ENCODE data around the gene KAT6B. TPM values are rescaled to one million over a fixed set of nuclear protein-coding genes. Genes with fewer than 3 reads are reported as not detected.

The KAT6B gene
- total RNA-seq, 2 donors from 2014 or later = 25.3 to 39.1 TPM

- Mint-ChIP-seq H3K4me3 (no peak overlapping the region), H3K4me1 (peaks cover 7% of the 10 kb centered on the region), H3K27me3 (ENCODE audit: insufficient read depth) (peaks cover 17% of the 10 kb centered on the region), H3K27ac (no peak overlapping the region), H3K36me3 (ENCODE audit: low read depth) (no peaks in the 10 kb centered on the region), H3K9me3 (peaks cover 16% of the 10 kb centered on the region)
- Histone ChIP-seq H3K9me3 (ENCODE audit: control insufficient read depth, low read length) (peaks cover 11% of the 10 kb centered on the region), H3K36me3 (ENCODE audit: control insufficient read depth, insufficient read depth, low read length) (no peaks in the 10 kb centered on the region), H3K27me3 (ENCODE audit: control insufficient read depth, insufficient read depth, low read length, poor library complexity, severe bottlenecking) (no peaks in the 10 kb centered on the region), H3K9ac (ENCODE audit: extremely low read depth, low read length, poor library complexity, severe bottlenecking) (no peak overlapping the region), H3K4me1 (ENCODE audit: control insufficient read depth, insufficient read depth, low read length) (peaks cover 4% of the 10 kb centered on the region), H3K4me3 (ENCODE audit: low read length) (no peak overlapping the region), H3K27ac (ENCODE audit: low read depth, low read length) (no peak overlapping the region)
- TF ChIP-seq CTCF (conservative IDR thresholded peaks at IDR 0.05) = no peak
- 90 to 97% methylated on average over 3 to 4 of the region's 4 CpGs for WGBS, 2 experiments (ENCODE audit: insufficient coverage in 1 of 2, insufficient read length in 1 of 2)
- no peak for DNase-seq
Measured at GRCh38 chr10:74816824-74817498, 9.4 kb upstream of the KAT6B start.

- Histone ChIP-seq H3K9ac (ENCODE audit: extremely low read depth, low read length, poor library complexity, severe bottlenecking) (no peak overlapping the region), H3K4me1 (ENCODE audit: control insufficient read depth, insufficient read depth, low read length) (peaks cover 21% of the 10 kb centered on the region), H3K27ac (ENCODE audit: low read depth, low read length) (no peak overlapping the region), H3K36me3 (ENCODE audit: control insufficient read depth, insufficient read depth, low read length) (no peaks in the 10 kb centered on the region), H3K27me3 (ENCODE audit: control insufficient read depth, insufficient read depth, low read length, poor library complexity, severe bottlenecking) (no peaks in the 10 kb centered on the region), H3K9me3 (ENCODE audit: control insufficient read depth, low read length) (peaks cover 11% of the 10 kb centered on the region), H3K4me3 (ENCODE audit: low read length) (no peak overlapping the region)
- DNase-seq = no peak
- H3K36me3 Mint-ChIP-seq (ENCODE audit: low read depth) = no peaks in the 10 kb centered on the region
- no peak overlapping the region for H3K4me3 Mint-ChIP-seq
- H3K9me3 Mint-ChIP-seq = peaks cover 13% of the 10 kb centered on the region
- WGBS, 2 experiments (ENCODE audit: insufficient coverage in 1 of 2, insufficient read length in 1 of 2) = 88 to 89% methylated on average over 2 to 3 of the region's 3 CpGs
- H3K4me1 Mint-ChIP-seq = peaks cover 33% of the 10 kb centered on the region
- no peak for TF ChIP-seq CTCF (conservative IDR thresholded peaks at IDR 0.05)
- H3K27me3 Mint-ChIP-seq (ENCODE audit: insufficient read depth) = no peaks in the 10 kb centered on the region
- H3K27ac Mint-ChIP-seq = no peak overlapping the region
Measured at GRCh38 chr10:74821501-74821900, 4.9 kb upstream of the KAT6B start.

GRCh38 chr10:74822101-74822500, 4.3 kb upstream of the KAT6B start:
- DNase-seq = no peak
- Mint-ChIP-seq H3K4me3 (no peak overlapping the region), H3K27me3 (ENCODE audit: insufficient read depth) (no peaks in the 10 kb centered on the region), H3K4me1 (peaks cover 35% of the 10 kb centered on the region), H3K27ac (no peak overlapping the region), H3K36me3 (ENCODE audit: low read depth) (no peaks in the 10 kb centered on the region), H3K9me3 (peaks cover 7% of the 10 kb centered on the region)
- Histone ChIP-seq H3K36me3 (ENCODE audit: control insufficient read depth, insufficient read depth, low read length) (no peaks in the 10 kb centered on the region), H3K9ac (ENCODE audit: extremely low read depth, low read length, poor library complexity, severe bottlenecking) (no peak overlapping the region), H3K4me3 (ENCODE audit: low read length) (no peak overlapping the region), H3K9me3 (ENCODE audit: control insufficient read depth, low read length) (peaks cover 5% of the 10 kb centered on the region), H3K4me1 (ENCODE audit: control insufficient read depth, insufficient read depth, low read length) (peaks cover 21% of the 10 kb centered on the region), H3K27ac (ENCODE audit: low read depth, low read length) (no peak overlapping the region), H3K27me3 (ENCODE audit: control insufficient read depth, insufficient read depth, low read length, poor library complexity, severe bottlenecking) (no peaks in the 10 kb centered on the region)
- WGBS, 2 experiments (ENCODE audit: insufficient coverage in 1 of 2, insufficient read length in 1 of 2) = 80% methylated on average over 2 of the region's 2 CpGs; no CpG with 5 or more reads in 1 of the 2 experiments
- no peak for TF ChIP-seq CTCF (conservative IDR thresholded peaks at IDR 0.05)

Data from endodermal cell (in vitro differentiated cells).